Tibial artery (tissue), 4 donors: ENCODE measurements around the gene ABTB2.

Source experiments
- DNase-seq, 2 donors: peaks; one replicate each; pipeline ENCODE4 v3.0.0-alpha.2; 2019
- H3K27ac ChIP-seq, 2 donors: fragments of 200-600 bp; sonication (generic) in 1 of 2; 1 replicate in 1 of 2; 2 replicates in 1 of 2; pipeline ENCODE4 v1.5.1; 2018 to 2019; ENCODE audit warnings: mild to moderate bottlenecking in 1 of 2
- H3K27me3 ChIP-seq, 2 donors: fragments of 200-600 bp; sonication (generic) in 1 of 2; one replicate each; pipeline versions ENCODE4 v1.5.1 to v1.6.0; 2016 to 2019
- H3K36me3 ChIP-seq, 3 donors: fragments of 200-600 bp; sonication (generic) in 2 of 3; one replicate each; pipeline ENCODE4 v1.5.1; 2016 to 2019; ENCODE audit warnings: mild to moderate bottlenecking in 2 of 3
- H3K4me1 ChIP-seq, 4 donors: fragments of 200-600 bp; sonication (generic) in 2 of 4; 1 replicate in 3 of 4; 2 replicates in 1 of 4; pipeline ENCODE4 v1.5.1; 2016 to 2019
- H3K4me3 ChIP-seq, 2 donors: fragments of 200-600 bp; sonication (generic) in 1 of 2; 1 replicate in 1 of 2; 2 replicates in 1 of 2; pipeline ENCODE4 v1.5.1; 2018 to 2019; ENCODE audit warnings: mild to moderate bottlenecking in 2 of 2
- H3K9me3 ChIP-seq, 3 donors: fragments of 200-600 bp; sonication (generic) in 1 of 3; one replicate each; pipeline ENCODE4 v1.5.1; 2016 to 2019
- intact Hi-C: fragments of 100-400 bp; cut with DNase I; formaldehyde crosslinking; loops from one replicate; pipeline ENCODE4 v1.15.0; 2023; ENCODE audit warnings: low total_unique reads
- TF ChIP-seq, protein P1 (sequence below), 2 experiments: fragments of 200-600 bp in 1 of 2; fragments of 450-650 bp in 1 of 2; IDR thresholded peaks; one replicate each; pipeline ENCODE4 v1.5.1; 2017 to 2019; ENCODE audit warnings: antibody characterized with exemption in 2 of 2, mild to moderate bottlenecking in 1 of 2, moderate library complexity in 1 of 2

Gene ABTB2

DNA sequence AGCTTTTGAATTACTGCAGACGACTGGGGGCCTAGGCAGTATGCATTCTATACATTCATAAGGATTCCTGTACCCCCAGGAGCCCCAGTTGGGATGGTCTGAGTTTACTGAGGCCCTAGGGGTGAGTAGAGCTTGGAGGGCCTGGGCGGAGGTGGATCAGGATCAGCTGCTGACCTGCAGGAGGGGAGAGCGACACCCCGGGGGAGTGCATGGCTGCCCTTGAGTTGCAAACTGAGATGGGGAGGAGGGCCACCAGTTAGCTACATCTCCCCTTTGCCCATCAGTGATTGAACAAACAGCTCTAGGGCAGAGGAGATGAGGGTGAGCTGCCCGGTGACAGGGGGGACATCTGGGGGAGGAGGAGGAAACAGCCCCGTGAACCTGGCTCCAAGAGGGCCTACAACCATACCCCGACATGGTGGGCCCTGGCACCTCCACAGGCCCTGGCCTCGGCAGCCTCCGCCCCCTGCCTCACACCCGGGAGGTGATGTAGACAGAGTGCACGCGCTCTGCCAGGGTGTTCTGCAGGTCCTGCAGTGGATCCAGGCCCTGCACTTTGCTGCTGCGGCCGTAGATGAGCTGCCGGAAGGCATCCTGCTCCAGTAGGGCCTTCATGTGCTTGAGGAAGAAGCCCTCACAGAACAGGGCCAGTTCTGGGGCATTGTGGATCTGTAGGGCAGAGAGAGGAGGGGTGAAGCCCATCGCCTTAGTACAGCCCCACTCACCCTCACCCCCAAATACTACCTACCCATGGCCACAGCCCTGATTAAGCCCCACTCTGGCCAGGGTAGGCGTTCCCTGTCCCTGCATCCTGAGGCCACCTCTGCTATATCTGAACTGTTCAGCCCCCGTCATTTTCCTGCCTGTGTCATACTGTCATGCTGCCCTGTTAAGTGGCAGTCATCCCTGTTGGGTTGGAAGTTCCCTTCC lies 205.6 kb downstream of the ABTB2 start:
- intact Hi-C loops, result no loop called here
- Histone ChIP-seq H3K27me3 (no peaks in the 10 kb centered on the region), H3K36me3 (peaks cover 3 to 70% (median 56%) of the 10 kb centered on the region in 3 donors), H3K9me3 (no peaks in the 10 kb centered on the region), H3K4me1 (peaks cover 0 to 31% (median 27%) of the 10 kb centered on the region in 4 donors), H3K27ac (no peak overlapping the region), H3K4me3 (no peak overlapping the region)
- DNase-seq, result no peak
- TF ChIP-seq, protein P1, sequence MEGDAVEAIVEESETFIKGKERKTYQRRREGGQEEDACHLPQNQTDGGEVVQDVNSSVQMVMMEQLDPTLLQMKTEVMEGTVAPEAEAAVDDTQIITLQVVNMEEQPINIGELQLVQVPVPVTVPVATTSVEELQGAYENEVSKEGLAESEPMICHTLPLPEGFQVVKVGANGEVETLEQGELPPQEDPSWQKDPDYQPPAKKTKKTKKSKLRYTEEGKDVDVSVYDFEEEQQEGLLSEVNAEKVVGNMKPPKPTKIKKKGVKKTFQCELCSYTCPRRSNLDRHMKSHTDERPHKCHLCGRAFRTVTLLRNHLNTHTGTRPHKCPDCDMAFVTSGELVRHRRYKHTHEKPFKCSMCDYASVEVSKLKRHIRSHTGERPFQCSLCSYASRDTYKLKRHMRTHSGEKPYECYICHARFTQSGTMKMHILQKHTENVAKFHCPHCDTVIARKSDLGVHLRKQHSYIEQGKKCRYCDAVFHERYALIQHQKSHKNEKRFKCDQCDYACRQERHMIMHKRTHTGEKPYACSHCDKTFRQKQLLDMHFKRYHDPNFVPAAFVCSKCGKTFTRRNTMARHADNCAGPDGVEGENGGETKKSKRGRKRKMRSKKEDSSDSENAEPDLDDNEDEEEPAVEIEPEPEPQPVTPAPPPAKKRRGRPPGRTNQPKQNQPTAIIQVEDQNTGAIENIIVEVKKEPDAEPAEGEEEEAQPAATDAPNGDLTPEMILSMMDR (IDR thresholded peaks at IDR 0.05), result no peak

DNA sequence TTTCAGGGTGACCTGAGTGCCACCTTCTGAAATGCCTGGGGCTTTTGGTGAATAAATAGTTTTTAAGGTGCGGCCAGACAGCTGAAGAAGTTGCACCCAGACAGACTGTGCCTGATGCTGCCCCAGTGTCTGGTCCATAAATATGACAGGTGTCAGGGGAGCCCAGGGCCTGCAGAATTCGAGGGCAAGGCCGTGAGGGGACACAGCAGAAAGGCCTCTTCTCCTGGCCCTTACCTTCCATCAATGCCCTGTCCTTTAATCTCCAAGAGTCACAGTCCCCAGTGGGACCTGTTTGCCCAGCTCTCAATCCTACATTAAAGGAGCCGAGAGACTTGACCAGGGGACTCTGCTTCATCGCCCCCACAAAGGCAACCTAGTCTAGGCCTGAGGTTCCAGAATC lies 206.6 kb downstream of the ABTB2 start:
- Histone ChIP-seq H3K36me3 (peaks cover 13 to 80% (median 66%) of the 10 kb centered on the region in 3 donors), H3K27ac (no peak overlapping the region), H3K27me3 (no peaks in the 10 kb centered on the region), H3K4me1 (peaks cover 0 to 24% (median 21%) of the 10 kb centered on the region in 4 donors), H3K4me3 (no peak overlapping the region), H3K9me3 (no peaks in the 10 kb centered on the region)
- TF ChIP-seq, protein P1 (IDR thresholded peaks at IDR 0.05), result no peak
- no peak for DNase-seq
- intact Hi-C loops, result no loop called here

DNA sequence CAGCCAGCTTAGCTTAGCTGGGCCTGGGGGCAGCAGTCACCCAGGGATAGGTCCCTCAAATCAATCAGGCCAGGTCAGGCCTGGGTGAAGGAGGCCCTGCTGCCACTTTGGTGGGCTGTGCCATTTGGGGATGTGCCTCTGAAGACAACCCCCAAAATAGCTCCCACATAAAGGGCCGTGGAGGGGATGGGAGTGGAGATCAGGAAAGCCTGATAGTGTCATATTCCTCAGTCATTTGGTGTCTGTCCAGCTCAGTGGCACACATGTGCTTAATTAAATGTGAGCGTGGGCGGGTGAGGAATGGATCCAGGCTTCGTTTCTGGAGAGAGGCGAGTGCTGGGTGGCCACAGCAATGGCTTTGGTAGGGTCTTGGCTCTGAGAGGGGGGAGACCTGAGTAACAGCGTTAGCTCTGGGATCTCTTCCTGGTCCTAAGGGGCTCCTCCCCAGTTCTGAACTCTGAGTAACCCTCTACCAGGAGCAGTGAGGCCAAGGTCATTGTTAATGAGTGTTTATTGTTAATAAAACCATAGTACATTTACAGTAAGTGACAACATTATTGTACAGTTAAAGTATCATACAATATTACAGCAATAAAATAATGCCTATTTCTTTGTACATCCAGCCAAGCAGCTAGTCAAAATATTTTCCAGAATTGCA lies 207.2 kb downstream of the ABTB2 start:
- TF ChIP-seq, protein P1 (IDR thresholded peaks at IDR 0.05), result no peak
- Histone ChIP-seq H3K9me3 (no peaks in the 10 kb centered on the region), H3K4me3 (no peak overlapping the region), H3K27me3 (no peaks in the 10 kb centered on the region), H3K36me3 (peaks cover 19 to 85% (median 70%) of the 10 kb centered on the region in 3 donors), H3K4me1 (peaks cover 0 to 19% (median 15%) of the 10 kb centered on the region in 4 donors), H3K27ac (no peak overlapping the region)
- intact Hi-C loops, result no loop called here
- no peak for DNase-seq

DNA sequence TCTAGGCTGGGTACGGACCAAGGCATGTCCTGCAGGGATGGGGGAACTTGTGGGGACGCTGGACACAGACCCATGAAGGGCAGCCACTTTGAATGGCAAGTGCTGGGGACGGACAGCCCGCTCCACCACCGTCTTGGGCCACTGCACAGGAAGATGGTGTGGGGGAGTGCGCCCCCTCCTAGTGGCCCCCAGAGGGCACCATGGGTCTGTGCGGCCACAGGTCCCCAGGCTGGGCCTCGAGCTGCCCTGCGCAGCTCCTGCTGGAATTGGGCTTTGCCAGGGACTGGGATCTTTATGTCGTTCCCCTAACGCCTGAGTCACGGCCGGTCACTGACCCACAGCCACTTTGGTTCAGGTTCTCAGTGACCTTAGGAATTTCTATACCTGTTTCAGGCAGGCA lies 208.0 kb downstream of the ABTB2 start:
- Histone ChIP-seq H3K9me3 (no peaks in the 10 kb centered on the region), H3K36me3 (peaks cover 26 to 94% (median 79%) of the 10 kb centered on the region in 3 donors), H3K27ac (no peak overlapping the region), H3K4me1 (peaks cover 0 to 10% (median 7%) of the 10 kb centered on the region in 4 donors), H3K4me3 (no peak overlapping the region), H3K27me3 (no peaks in the 10 kb centered on the region)
- TF ChIP-seq, protein P1 (IDR thresholded peaks at IDR 0.05), result peak; percentile 24 to 26
- intact Hi-C loops, result no loop called here
- DNase-seq, result no peak

DNA sequence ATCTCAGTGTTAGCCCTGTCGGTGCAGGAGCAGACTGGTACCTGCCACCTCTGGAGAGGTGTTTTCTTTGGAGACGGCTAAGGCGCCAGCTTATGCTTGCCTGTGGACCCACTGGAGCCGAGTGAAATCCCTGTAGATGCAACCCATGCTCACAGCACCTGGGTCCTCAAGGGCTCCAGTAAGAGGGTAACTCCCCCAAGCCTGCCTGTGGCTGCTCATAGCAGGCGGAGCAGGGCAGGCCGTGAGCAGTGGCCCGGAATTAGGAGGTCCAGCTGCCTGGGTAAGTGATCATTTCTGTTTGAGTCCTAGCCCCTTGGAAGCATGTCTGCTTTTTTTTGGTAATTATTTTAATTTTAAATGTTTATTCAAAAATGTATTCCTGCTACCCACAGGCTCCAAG lies 208.5 kb downstream of the ABTB2 start:
- DNase-seq, result no peak
- Histone ChIP-seq H3K4me1 (peaks cover 0 to 5% (median 2%) of the 10 kb centered on the region in 4 donors), H3K27ac (no peak overlapping the region), H3K4me3 (no peak overlapping the region), H3K9me3 (no peaks in the 10 kb centered on the region), H3K36me3 (peaks cover 31 to 98% (median 84%) of the 10 kb centered on the region in 3 donors), H3K27me3 (no peaks in the 10 kb centered on the region)
- TF ChIP-seq, protein P1 (IDR thresholded peaks at IDR 0.05), result no peak
- intact Hi-C loops, result no loop called here
